Measurements from ENCODE around the gene SLC2A13. TPM values are rescaled to one million over a fixed set of nuclear protein-coding genes. Genes with fewer than 3 reads are reported as not detected.

SLC2A13 gene
- total and polyA plus RNA-seq, 4 donors = 1.9 to 20.2 (median 6.9) TPM

- Histone ChIP-seq H3K9me3 (ENCODE audit: control insufficient read depth in 4 of 4, low read length in 3 of 4) (no peaks in the 10 kb centered on the region), H3K4me3 (ENCODE audit: low read depth in 1 of 3, low read length in 3 of 3) (no peak overlapping the region), H3K9ac (ENCODE audit: low read depth in 1 of 2, low read length in 2 of 2) (no peak overlapping the region), H3K27me3 (ENCODE audit: control insufficient read depth in 4 of 4, insufficient read depth in 4 of 4, low read length in 3 of 4) (no peaks in the 10 kb centered on the region), H3K4me1 (ENCODE audit: control insufficient read depth in 4 of 4, insufficient read depth in 4 of 4, low read length in 3 of 4) (peaks cover 0 to 13% (median 10%) of the 10 kb centered on the region in 4 donors), H3K36me3 (ENCODE audit: control insufficient read depth in 4 of 4, insufficient read depth in 3 of 4, low read depth in 1 of 4, low read length in 3 of 4) (no peaks in the 10 kb centered on the region), H3K27ac (ENCODE audit: low read depth in 1 of 2, low read length in 2 of 2) (no peak overlapping the region)
- TF ChIP-seq ATF3 (IDR thresholded peaks at IDR 0.05) (no peak), RAD21 (IDR thresholded peaks at IDR 0.05) (no peak), NR2F2 (IDR thresholded peaks at IDR 0.05) (no peak), FOXA1 (IDR thresholded peaks at IDR 0.05) (no peak), JUND (IDR thresholded peaks at IDR 0.05) (no peak), HNF4A (conservative IDR thresholded peaks at IDR 0.05) (no peak), GABPA (IDR thresholded peaks at IDR 0.05 in 1 of 2, conservative IDR thresholded peaks at IDR 0.05 in 1 of 2) (no peak), ZBTB33 (IDR thresholded peaks at IDR 0.05) (no peak), SP1 (IDR thresholded peaks at IDR 0.05) (no peak), YY1 (IDR thresholded peaks at IDR 0.05) (no peak), HNF4G (IDR thresholded peaks at IDR 0.05) (no peak), EGR1 (IDR thresholded peaks at IDR 0.05; ENCODE audit: low read depth in 2 of 2) (no peak), TAF1 (conservative IDR thresholded peaks at IDR 0.05) (no peak), RXRA (IDR thresholded peaks at IDR 0.05) (no peak), FOXA2 (IDR thresholded peaks at IDR 0.05) (no peak)
- TF ChIP-seq, protein P1, sequence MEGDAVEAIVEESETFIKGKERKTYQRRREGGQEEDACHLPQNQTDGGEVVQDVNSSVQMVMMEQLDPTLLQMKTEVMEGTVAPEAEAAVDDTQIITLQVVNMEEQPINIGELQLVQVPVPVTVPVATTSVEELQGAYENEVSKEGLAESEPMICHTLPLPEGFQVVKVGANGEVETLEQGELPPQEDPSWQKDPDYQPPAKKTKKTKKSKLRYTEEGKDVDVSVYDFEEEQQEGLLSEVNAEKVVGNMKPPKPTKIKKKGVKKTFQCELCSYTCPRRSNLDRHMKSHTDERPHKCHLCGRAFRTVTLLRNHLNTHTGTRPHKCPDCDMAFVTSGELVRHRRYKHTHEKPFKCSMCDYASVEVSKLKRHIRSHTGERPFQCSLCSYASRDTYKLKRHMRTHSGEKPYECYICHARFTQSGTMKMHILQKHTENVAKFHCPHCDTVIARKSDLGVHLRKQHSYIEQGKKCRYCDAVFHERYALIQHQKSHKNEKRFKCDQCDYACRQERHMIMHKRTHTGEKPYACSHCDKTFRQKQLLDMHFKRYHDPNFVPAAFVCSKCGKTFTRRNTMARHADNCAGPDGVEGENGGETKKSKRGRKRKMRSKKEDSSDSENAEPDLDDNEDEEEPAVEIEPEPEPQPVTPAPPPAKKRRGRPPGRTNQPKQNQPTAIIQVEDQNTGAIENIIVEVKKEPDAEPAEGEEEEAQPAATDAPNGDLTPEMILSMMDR (IDR thresholded peaks at IDR 0.05; ENCODE audit: low read depth, low read length, missing input control) = no peak
- TF ChIP-seq, protein P2, sequence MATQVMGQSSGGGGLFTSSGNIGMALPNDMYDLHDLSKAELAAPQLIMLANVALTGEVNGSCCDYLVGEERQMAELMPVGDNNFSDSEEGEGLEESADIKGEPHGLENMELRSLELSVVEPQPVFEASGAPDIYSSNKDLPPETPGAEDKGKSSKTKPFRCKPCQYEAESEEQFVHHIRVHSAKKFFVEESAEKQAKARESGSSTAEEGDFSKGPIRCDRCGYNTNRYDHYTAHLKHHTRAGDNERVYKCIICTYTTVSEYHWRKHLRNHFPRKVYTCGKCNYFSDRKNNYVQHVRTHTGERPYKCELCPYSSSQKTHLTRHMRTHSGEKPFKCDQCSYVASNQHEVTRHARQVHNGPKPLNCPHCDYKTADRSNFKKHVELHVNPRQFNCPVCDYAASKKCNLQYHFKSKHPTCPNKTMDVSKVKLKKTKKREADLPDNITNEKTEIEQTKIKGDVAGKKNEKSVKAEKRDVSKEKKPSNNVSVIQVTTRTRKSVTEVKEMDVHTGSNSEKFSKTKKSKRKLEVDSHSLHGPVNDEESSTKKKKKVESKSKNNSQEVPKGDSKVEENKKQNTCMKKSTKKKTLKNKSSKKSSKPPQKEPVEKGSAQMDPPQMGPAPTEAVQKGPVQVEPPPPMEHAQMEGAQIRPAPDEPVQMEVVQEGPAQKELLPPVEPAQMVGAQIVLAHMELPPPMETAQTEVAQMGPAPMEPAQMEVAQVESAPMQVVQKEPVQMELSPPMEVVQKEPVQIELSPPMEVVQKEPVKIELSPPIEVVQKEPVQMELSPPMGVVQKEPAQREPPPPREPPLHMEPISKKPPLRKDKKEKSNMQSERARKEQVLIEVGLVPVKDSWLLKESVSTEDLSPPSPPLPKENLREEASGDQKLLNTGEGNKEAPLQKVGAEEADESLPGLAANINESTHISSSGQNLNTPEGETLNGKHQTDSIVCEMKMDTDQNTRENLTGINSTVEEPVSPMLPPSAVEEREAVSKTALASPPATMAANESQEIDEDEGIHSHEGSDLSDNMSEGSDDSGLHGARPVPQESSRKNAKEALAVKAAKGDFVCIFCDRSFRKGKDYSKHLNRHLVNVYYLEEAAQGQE (IDR thresholded peaks at IDR 0.05) = no peak
- TF ChIP-seq, protein P3, sequence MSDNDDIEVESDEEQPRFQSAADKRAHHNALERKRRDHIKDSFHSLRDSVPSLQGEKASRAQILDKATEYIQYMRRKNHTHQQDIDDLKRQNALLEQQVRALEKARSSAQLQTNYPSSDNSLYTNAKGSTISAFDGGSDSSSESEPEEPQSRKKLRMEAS (IDR thresholded peaks at IDR 0.05) = no peak
- DNase-seq (ENCODE audit: low spot score) = no peak
These were observed 71.7 kb downstream of the SLC2A13 start for GRCh38 chr12:40034156-40034555.
